ENCODE measurements around the gene NCOA5. TPM values are rescaled to one million over a fixed set of nuclear protein-coding genes. Genes with fewer than 3 reads are reported as not detected.

The NCOA5 gene
- total RNA-seq, 1 donor from 2014 or later = 40.2 TPM

- H3K4me1 Mint-ChIP-seq = peaks cover 13% of the 10 kb centered on the region
- DNase-seq (ENCODE audit: low spot score in 2 of 2, unreplicated experiment in 2 of 2) = no peak
- no peak overlapping the region for H3K4me3 Mint-ChIP-seq
- no peaks in the 10 kb centered on the region for H3K9me3 Mint-ChIP-seq
- H3K27me3 Mint-ChIP-seq (ENCODE audit: low read depth) = peaks cover 71% of the 10 kb centered on the region
- no peak for TF ChIP-seq CTCF (IDR thresholded peaks at IDR 0.05; ENCODE audit: unreplicated experiment)
- no peak overlapping the region for H3K27ac Mint-ChIP-seq
- H3K36me3 Mint-ChIP-seq = peaks cover 13% of the 10 kb centered on the region
These were observed 33.5 kb downstream of the NCOA5 start for GRCh38 chr20:46056027-46056833.

- Mint-ChIP-seq H3K27me3 (ENCODE audit: low read depth) (peaks cover 75% of the 10 kb centered on the region), H3K4me1 (peaks cover 13% of the 10 kb centered on the region), H3K36me3 (peaks cover 7% of the 10 kb centered on the region), H3K27ac (no peak overlapping the region), H3K4me3 (no peak overlapping the region), H3K9me3 (no peaks in the 10 kb centered on the region)
- no peak for DNase-seq (ENCODE audit: low spot score in 2 of 2, unreplicated experiment in 2 of 2)
- TF ChIP-seq CTCF (IDR thresholded peaks at IDR 0.05; ENCODE audit: unreplicated experiment) = no peak
These were observed 34.5 kb downstream of the NCOA5 start for GRCh38 chr20:46055269-46055668.

GRCh38 chr20:46054606-46055005, 35.2 kb downstream of the NCOA5 start:
- no peaks in the 10 kb centered on the region for H3K9me3 Mint-ChIP-seq
- H3K36me3 Mint-ChIP-seq = peaks cover under 1% of the 10 kb centered on the region
- H3K4me1 Mint-ChIP-seq = peaks cover 13% of the 10 kb centered on the region
- no peak overlapping the region for H3K27ac Mint-ChIP-seq
- no peak for TF ChIP-seq CTCF (IDR thresholded peaks at IDR 0.05; ENCODE audit: unreplicated experiment)
- no peak for DNase-seq (ENCODE audit: low spot score in 2 of 2, unreplicated experiment in 2 of 2)
- H3K27me3 Mint-ChIP-seq (ENCODE audit: low read depth) = peaks cover 71% of the 10 kb centered on the region
- H3K4me3 Mint-ChIP-seq = no peak overlapping the region

- Mint-ChIP-seq H3K27ac (no peak overlapping the region), H3K4me1 (peaks cover 8% of the 10 kb centered on the region), H3K9me3 (no peaks in the 10 kb centered on the region), H3K4me3 (no peak overlapping the region), H3K27me3 (ENCODE audit: low read depth) (peaks cover 68% of the 10 kb centered on the region), H3K36me3 (no peaks in the 10 kb centered on the region)
- DNase-seq (ENCODE audit: low spot score in 2 of 2, unreplicated experiment in 2 of 2) = no peak
- no peak for TF ChIP-seq CTCF (IDR thresholded peaks at IDR 0.05; ENCODE audit: unreplicated experiment)
These were observed 36.3 kb downstream of the NCOA5 start for GRCh38 chr20:46053416-46053815.

GRCh38 chr20:46051556-46052308, 38.0 kb downstream of the NCOA5 start:
- Mint-ChIP-seq H3K9me3 (no peaks in the 10 kb centered on the region), H3K4me3 (no peak overlapping the region), H3K36me3 (no peaks in the 10 kb centered on the region), H3K4me1 (no peaks in the 10 kb centered on the region), H3K27me3 (ENCODE audit: low read depth) (peaks cover 63% of the 10 kb centered on the region), H3K27ac (no peak overlapping the region)
- TF ChIP-seq CTCF (IDR thresholded peaks at IDR 0.05; ENCODE audit: unreplicated experiment) = no peak
- no peak for DNase-seq (ENCODE audit: low spot score in 2 of 2, unreplicated experiment in 2 of 2)
